Gastroesophageal sphincter (tissue), 4 donors: ENCODE data around the gene DNMT1. TPM values are rescaled to one million over a fixed set of nuclear protein-coding genes. Genes with fewer than 3 reads are reported as not detected.
A peak's percentile ranks its signal among the peaks of the same experiment; 100 is the strongest.

ENCODE experiments used
- ATAC-seq: fragments of 150-250 bp; one replicate; pipeline ENCODE4 v1.9.1; 2016; ENCODE audit warnings: mild to moderate bottlenecking, moderate library complexity
- H3K27ac ChIP-seq, 4 donors: fragments of 200-600 bp; sonication (generic) in 3 of 4; 1 replicate in 3 of 4; 2 replicates in 1 of 4; pipeline ENCODE4 v1.5.1; 2016 to 2019
- H3K27me3 ChIP-seq: fragments of 200-600 bp; sonication (generic); one replicate; pipeline ENCODE4 v1.5.1; 2019
- H3K36me3 ChIP-seq, 2 donors: fragments of 200-600 bp; sonication (generic); one replicate each; pipeline ENCODE4 v1.5.1; 2019; ENCODE audit warnings: control low read depth in 1 of 2
- H3K4me1 ChIP-seq, 3 donors: fragments of 200-600 bp; sonication (generic); 1 replicate in 2 of 3; 2 replicates in 1 of 3; pipeline ENCODE4 v1.5.1; 2016 to 2019; ENCODE audit warnings: control low read depth in 2 of 3
- H3K4me3 ChIP-seq, 2 donors: fragments of 200-600 bp; sonication (generic); one replicate each; pipeline ENCODE4 v1.5.1; 2019; ENCODE audit warnings: mild to moderate bottlenecking in 1 of 2, moderate library complexity in 1 of 2
- H3K9me3 ChIP-seq, 3 donors: fragments of 200-600 bp; sonication (generic); one replicate each; pipeline ENCODE4 v1.5.1; 2017 to 2019; ENCODE audit warnings: control low read depth in 2 of 3
- CTCF ChIP-seq, 4 experiments: fragments of 200-600 bp in 2 of 4; fragments of 450-650 bp in 2 of 4; sonication (generic) in 1 of 4; IDR thresholded peaks; one replicate each; pipeline ENCODE4 v1.5.1; 2017 to 2019; ENCODE audit warnings: antibody characterized with exemption in 4 of 4, mild to moderate bottlenecking in 2 of 4, moderate library complexity in 2 of 4
- EP300 ChIP-seq: sonication (generic); formaldehyde crosslinking; IDR thresholded peaks from one replicate; pipeline ENCODE4 v1.6.1; 2017; ENCODE audit warnings: antibody characterized with exemption, mild to moderate bottlenecking
- POLR2A ChIP-seq, 2 donors: fragments of 450-650 bp; IDR thresholded peaks; one replicate each; pipeline ENCODE4 v1.6.1; 2017; ENCODE audit warnings: antibody characterized with exemption in 2 of 2, mild to moderate bottlenecking in 2 of 2, moderate library complexity in 1 of 2
- POLR2AphosphoS5 ChIP-seq: sonication (generic); formaldehyde crosslinking; IDR thresholded peaks from one replicate; pipeline ENCODE4 v1.6.1; 2017; ENCODE audit warnings: antibody characterized with exemption
- WGBS, 2 donors: methylation state at CpG; one replicate each; pipeline ENCODE4 v1.1.5; 2018; ENCODE audit warnings: low coverage in 1 of 2; 5-methylcytosine and 5-hydroxymethylcytosine counted together
- total RNA-seq, 4 donors: library from RNA; depleted of rRNA; stranded (reverse); fragments of >200 nt; gene quantifications; one replicate each; pipeline ENCODE4 v1.1.0, GENCODE V29; 2016

DNMT1 gene
- total RNA-seq, 4 donors from 2014 or later, result 28.1 to 50.6 (median 38.1) TPM

- ATAC-seq, result peak; percentile 19
These were observed 808 bp downstream of the DNMT1 start for GRCh38 chr19:10193790-10194499.

GRCh38 chr19:10192922-10193321 lies 1.8 kb downstream of the DNMT1 start:
- no peak for ATAC-seq
- H3K4me3 ChIP-seq, result no peak overlapping the region
- no peaks in the 10 kb centered on the region for H3K9me3 ChIP-seq
- TF ChIP-seq POLR2A (IDR thresholded peaks at IDR 0.05) (no peak), POLR2AphosphoS5 (no peak), EP300 (no peak), CTCF (IDR thresholded peaks at IDR 0.05) (no peak)
- 73% methylated on average over 3 of the region's 6 CpGs; no CpG with 5 or more reads in 1 of the 2 donors for WGBS, 2 donors
- H3K36me3 ChIP-seq, result peaks cover 0 to 2% of the 10 kb centered on the region in 2 donors
- peaks cover 0 to 35% (median 11%) of the 10 kb centered on the region in 3 donors for H3K4me1 ChIP-seq
- H3K27ac ChIP-seq, result peak overlapping the region in 2 of 4 donors; percentile 9 to 91
- no peaks in the 10 kb centered on the region for H3K27me3 ChIP-seq

More at GRCh38 chr19:10193790-10194499, 808 bp downstream of the DNMT1 start:
- H3K4me3 ChIP-seq, result peak overlapping the region; percentile 72 to 88
- H3K27me3 ChIP-seq, result no peaks in the 10 kb centered on the region
- no peaks in the 10 kb centered on the region for H3K9me3 ChIP-seq
- peak overlapping the region; percentile 63 to 92 (median 91) for H3K27ac ChIP-seq
- peaks cover 0 to 2% of the 10 kb centered on the region in 2 donors for H3K36me3 ChIP-seq
- 0 to 6% methylated on average over 3 to 4 of the region's 30 CpGs for WGBS, 2 donors
- no peak for TF ChIP-seq CTCF (IDR thresholded peaks at IDR 0.05)
- TF ChIP-seq POLR2A (IDR thresholded peaks at IDR 0.05), result no peak
- TF ChIP-seq POLR2AphosphoS5, result no peak
- no peak for TF ChIP-seq EP300
- peaks cover 0 to 35% (median 11%) of the 10 kb centered on the region in 3 donors for H3K4me1 ChIP-seq

GRCh38 chr19:10191347-10191746 lies 3.4 kb downstream of the DNMT1 start:
- H3K36me3 ChIP-seq, result peaks cover 0 to 8% of the 10 kb centered on the region in 2 donors
- ATAC-seq, result peak; percentile 23
- no peaks in the 10 kb centered on the region for H3K27me3 ChIP-seq
- H3K9me3 ChIP-seq, result no peaks in the 10 kb centered on the region
- peaks cover 0 to 35% (median 11%) of the 10 kb centered on the region in 3 donors for H3K4me1 ChIP-seq
- TF ChIP-seq POLR2A (IDR thresholded peaks at IDR 0.05), result no peak
- no peak for TF ChIP-seq POLR2AphosphoS5
- TF ChIP-seq CTCF (IDR thresholded peaks at IDR 0.05), result no peak
- TF ChIP-seq EP300, result no peak
- H3K27ac ChIP-seq, result no peak overlapping the region
- WGBS, 2 donors, result 50% methylated on average over 2 of the region's 2 CpGs; no CpG with 5 or more reads in 1 of the 2 donors
- H3K4me3 ChIP-seq, result no peak overlapping the region

- Histone ChIP-seq H3K36me3 (peaks cover 0 to 20% of the 10 kb centered on the region in 2 donors), H3K27ac (no peak overlapping the region), H3K27me3 (no peaks in the 10 kb centered on the region), H3K4me1 (peaks cover 0 to 30% (median 11%) of the 10 kb centered on the region in 3 donors), H3K9me3 (no peaks in the 10 kb centered on the region), H3K4me3 (no peak overlapping the region)
- WGBS, 2 donors, result 97 to 100% methylated on average over 3 to 5 of the region's 5 CpGs
- no peak for ATAC-seq
- TF ChIP-seq POLR2AphosphoS5, result no peak
- TF ChIP-seq POLR2A (IDR thresholded peaks at IDR 0.05), result no peak
- TF ChIP-seq EP300, result no peak
- TF ChIP-seq CTCF (IDR thresholded peaks at IDR 0.05), result no peak
These were observed 4.7 kb downstream of the DNMT1 start for GRCh38 chr19:10190026-10190425.

- ATAC-seq, result no peak
- Histone ChIP-seq H3K27me3 (no peaks in the 10 kb centered on the region), H3K36me3 (peaks cover 0 to 24% of the 10 kb centered on the region in 2 donors), H3K27ac (no peak overlapping the region), H3K4me1 (peaks cover 0 to 29% (median 11%) of the 10 kb centered on the region in 3 donors), H3K4me3 (no peak overlapping the region), H3K9me3 (no peaks in the 10 kb centered on the region)
- TF ChIP-seq POLR2AphosphoS5, result no peak
- no peak for TF ChIP-seq CTCF (IDR thresholded peaks at IDR 0.05)
- TF ChIP-seq POLR2A (IDR thresholded peaks at IDR 0.05), result no peak
- TF ChIP-seq EP300, result no peak
- WGBS, 2 donors, result 90 to 100% methylated on average over 2 to 4 of the region's 5 CpGs
These were observed 5.1 kb downstream of the DNMT1 start for GRCh38 chr19:10189616-10190015.
